ENCODE data around the gene VMP1. TPM values are rescaled to one million over a fixed set of nuclear protein-coding genes. Genes with fewer than 3 reads are reported as not detected.
"Not testable (repeated sequence)": the region's sequence is repeated elsewhere in the genome, so short reads cannot be mapped to it uniquely, and the experiment has no call there.

Gene VMP1
- total RNA-seq, 2 experiments from 2014 or later: 29.2 to 38.0 TPM

DNA sequence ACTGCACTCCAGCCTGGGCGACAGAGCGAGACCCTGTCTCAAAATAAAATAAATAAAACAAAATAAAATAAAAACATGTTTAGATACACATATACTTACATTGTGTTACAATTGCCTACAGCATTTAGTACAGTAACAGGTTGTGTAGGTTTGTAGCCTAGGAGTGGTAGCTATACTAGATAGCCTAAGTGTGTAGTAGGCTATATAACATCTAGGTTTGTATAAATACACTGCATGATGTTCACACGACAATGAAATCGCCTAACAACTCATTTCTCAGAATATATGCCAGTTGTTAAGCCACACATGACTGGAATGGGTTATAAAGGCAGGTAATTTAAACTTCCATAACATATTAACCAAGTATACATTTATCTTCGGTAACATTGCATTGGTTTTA, 94.7 kb downstream of the VMP1 start:
- H3K36me3 ChIP-seq (ENCODE audit: insufficient read depth, low read length): no peaks in the 10 kb centered on the region
- peaks cover 22% of the 10 kb centered on the region for H3K4me1 ChIP-seq (ENCODE audit: insufficient read depth, low read length, poor library complexity, severe bottlenecking)
- peaks cover 4% of the 10 kb centered on the region; the same call in 1 of the 2 replicates for H3K79me2 ChIP-seq (ENCODE audit: insufficient read depth, low read depth, low read length)
- H4K20me1 ChIP-seq (ENCODE audit: insufficient read depth, low read length): no peaks in the 10 kb centered on the region
- H3K27ac ChIP-seq (ENCODE audit: low read depth, low read length, poor library complexity, severe bottlenecking): no peak overlapping the region
- no peaks in the 10 kb centered on the region for H3K9me3 ChIP-seq (ENCODE audit: low read length)
- TF ChIP-seq, protein P1, sequence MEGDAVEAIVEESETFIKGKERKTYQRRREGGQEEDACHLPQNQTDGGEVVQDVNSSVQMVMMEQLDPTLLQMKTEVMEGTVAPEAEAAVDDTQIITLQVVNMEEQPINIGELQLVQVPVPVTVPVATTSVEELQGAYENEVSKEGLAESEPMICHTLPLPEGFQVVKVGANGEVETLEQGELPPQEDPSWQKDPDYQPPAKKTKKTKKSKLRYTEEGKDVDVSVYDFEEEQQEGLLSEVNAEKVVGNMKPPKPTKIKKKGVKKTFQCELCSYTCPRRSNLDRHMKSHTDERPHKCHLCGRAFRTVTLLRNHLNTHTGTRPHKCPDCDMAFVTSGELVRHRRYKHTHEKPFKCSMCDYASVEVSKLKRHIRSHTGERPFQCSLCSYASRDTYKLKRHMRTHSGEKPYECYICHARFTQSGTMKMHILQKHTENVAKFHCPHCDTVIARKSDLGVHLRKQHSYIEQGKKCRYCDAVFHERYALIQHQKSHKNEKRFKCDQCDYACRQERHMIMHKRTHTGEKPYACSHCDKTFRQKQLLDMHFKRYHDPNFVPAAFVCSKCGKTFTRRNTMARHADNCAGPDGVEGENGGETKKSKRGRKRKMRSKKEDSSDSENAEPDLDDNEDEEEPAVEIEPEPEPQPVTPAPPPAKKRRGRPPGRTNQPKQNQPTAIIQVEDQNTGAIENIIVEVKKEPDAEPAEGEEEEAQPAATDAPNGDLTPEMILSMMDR (conservative IDR thresholded peaks at IDR 0.05; ENCODE audit: low read length): no peak
- TF ChIP-seq EZH2phosphoT487 (IDR thresholded peaks at IDR 0.05; ENCODE audit: borderline replicate concordance, low read depth, low read length): no peak
- ChIA-PET POLR2A (interaction anchor here (0.6 kb wide), 1 partner anchor 44 kb away, joined by 3 read pairs; no protein-coding TSS in a partner anchor), CTCF (ENCODE audit: unreplicated experiment) (no interaction called here)
- no TSS peak for BruUV-seq (replicated peaks)
- no peak overlapping the region for H3K4me2 ChIP-seq (ENCODE audit: low read length)
- intact Hi-C loops (cut with micrococcal nuclease; ENCODE audit: unreplicated experiment): no loop called here
- no peak for DNase-seq (ENCODE audit: low spot score)
- H3K4me3 ChIP-seq (ENCODE audit: low read depth, low read length, poor library complexity, severe bottlenecking): no peak overlapping the region
- H3K9me2 ChIP-seq (ENCODE audit: insufficient read depth, low read length): no peaks in the 10 kb centered on the region
- H2AFZ ChIP-seq (ENCODE audit: low read length): no peak overlapping the region

DNA sequence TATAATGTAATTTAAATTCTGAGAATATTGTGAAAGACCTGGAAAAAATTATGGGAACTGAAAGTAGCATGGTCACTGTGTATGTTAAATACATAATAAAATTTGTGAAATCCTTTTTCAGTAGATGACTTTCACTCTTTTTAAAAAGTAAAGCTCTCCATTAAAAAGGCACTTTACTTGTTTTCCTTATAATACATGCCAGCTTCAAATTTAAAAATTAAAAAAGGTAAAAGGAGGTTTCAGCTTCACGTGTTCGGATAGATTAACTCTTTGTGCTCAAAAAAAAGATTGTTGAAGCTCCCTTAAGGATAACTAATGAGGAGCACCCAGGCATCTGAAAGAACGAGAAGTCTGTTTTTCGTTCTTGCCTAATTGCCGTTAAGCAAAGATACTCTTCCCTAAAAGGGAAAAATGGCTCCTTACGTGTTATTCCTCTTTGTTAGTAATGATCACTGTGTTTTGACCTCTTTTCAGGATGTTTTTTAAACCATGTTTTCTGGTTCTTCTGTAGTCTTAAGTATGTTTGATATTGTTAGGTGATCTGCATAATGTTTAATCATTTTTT, 97.5 kb downstream of the VMP1 start:
- intact Hi-C loops (cut with micrococcal nuclease; ENCODE audit: unreplicated experiment): loop anchor here (2.0 kb wide), 1 partner anchor 36 kb away; no protein-coding TSS in a partner anchor
- POLR2A ChIA-PET: interaction anchor here (0.6 kb wide), 1 partner anchor 10 kb away, joined by 4 read pairs; no protein-coding TSS in a partner anchor
- peak overlapping the region; percentile 35 for H3K4me3 ChIP-seq (ENCODE audit: low read depth, low read length, poor library complexity, severe bottlenecking)

DNA sequence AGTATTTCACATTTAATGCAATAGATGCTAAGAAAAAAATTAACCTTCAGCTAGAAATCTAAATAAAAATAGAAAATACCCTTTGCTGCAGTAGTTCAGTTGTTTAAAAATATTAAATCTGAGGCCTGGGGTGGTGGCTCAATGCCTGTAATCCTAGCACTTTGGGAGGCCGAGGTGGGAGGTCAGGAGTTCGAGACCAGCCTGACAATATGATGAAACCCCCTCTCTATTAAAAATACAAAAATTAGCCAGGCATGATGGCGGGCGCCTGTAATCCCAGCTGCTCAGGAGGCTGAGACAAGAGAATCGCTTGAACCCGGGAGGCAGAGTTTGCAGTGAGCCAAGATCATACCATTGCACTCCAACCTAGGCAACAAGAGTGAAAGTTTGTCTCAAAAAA, 98.9 kb downstream of the VMP1 start:
- H4K20me1 ChIP-seq (ENCODE audit: insufficient read depth, low read length); H3K79me2 ChIP-seq (ENCODE audit: insufficient read depth, low read depth, low read length); H3K4me2 ChIP-seq (ENCODE audit: low read length); H3K9me3 ChIP-seq (ENCODE audit: low read length); H3K36me3 ChIP-seq (ENCODE audit: insufficient read depth, low read length); H2AFZ ChIP-seq (ENCODE audit: low read length); H3K9me2 ChIP-seq (ENCODE audit: insufficient read depth, low read length); intact Hi-C loops (cut with micrococcal nuclease; ENCODE audit: unreplicated experiment); H3K27ac ChIP-seq (ENCODE audit: low read depth, low read length, poor library complexity, severe bottlenecking); DNase-seq (ENCODE audit: low spot score); H3K4me3 ChIP-seq (ENCODE audit: low read depth, low read length, poor library complexity, severe bottlenecking); CTCF ChIA-PET (ENCODE audit: unreplicated experiment); BruUV-seq (replicated peaks): not testable (repeated sequence)
- POLR2A ChIA-PET: interaction anchor here (0.6 to 0.7 kb wide), 3 partner anchors 23 to 86 kb away, joined by 3 read pairs; no protein-coding TSS in a partner anchor
- peaks cover 22% of the 10 kb centered on the region for H3K4me1 ChIP-seq (ENCODE audit: insufficient read depth, low read length, poor library complexity, severe bottlenecking)

More for the DNA sequence above, 97.5 kb downstream of the VMP1 start:
- BruUV-seq (replicated peaks): no TSS peak
- H3K4me1 ChIP-seq (ENCODE audit: insufficient read depth, low read length, poor library complexity, severe bottlenecking): peaks cover 22% of the 10 kb centered on the region
- no peaks in the 10 kb centered on the region for H4K20me1 ChIP-seq (ENCODE audit: insufficient read depth, low read length)
- DNase-seq (ENCODE audit: low spot score): no peak
- no peaks in the 10 kb centered on the region for H3K9me2 ChIP-seq (ENCODE audit: insufficient read depth, low read length)
- peak overlapping the region; percentile 0 for H3K27ac ChIP-seq (ENCODE audit: low read depth, low read length, poor library complexity, severe bottlenecking)
- CTCF ChIA-PET (ENCODE audit: unreplicated experiment): no interaction called here
- TF ChIP-seq, protein P1 (conservative IDR thresholded peaks at IDR 0.05; ENCODE audit: low read length): no peak
- no peak for TF ChIP-seq EZH2phosphoT487 (IDR thresholded peaks at IDR 0.05; ENCODE audit: borderline replicate concordance, low read depth, low read length)
- H3K4me2 ChIP-seq (ENCODE audit: low read length): peak overlapping the region; percentile 68
- peaks cover 4% of the 10 kb centered on the region; the same call in 1 of the 2 replicates for H3K79me2 ChIP-seq (ENCODE audit: insufficient read depth, low read depth, low read length)
- 0 out of 2 replicates have a peak, but pooled peaks cover 3% of the 10 kb centered on the region for H3K36me3 ChIP-seq (ENCODE audit: insufficient read depth, low read length)
- peak overlapping the region; percentile 46 for H2AFZ ChIP-seq (ENCODE audit: low read length)
- no peaks in the 10 kb centered on the region for H3K9me3 ChIP-seq (ENCODE audit: low read length)

Data from OCI-LY7 (cell line).